GM21529 (cell line): ENCODE results near the gene SLC38A9.

Experiments
- ATAC-seq: cut with Tn5 transposase; IDR thresholded peaks from one replicate; pipeline ENCODE4 v1.9.1; 2021; ENCODE audit not compliant: unreplicated experiment

The SLC38A9 gene

GRCh38 chr5:55584398-55585205 is 127.5 kb downstream of the SLC38A9 start:
- ATAC-seq: no peak

GRCh38 chr5:55583578-55583977 is 128.5 kb downstream of the SLC38A9 start:
- no peak for ATAC-seq

- ATAC-seq: no peak
Observed at GRCh38 chr5:55582256-55582655, 129.9 kb downstream of the SLC38A9 start.

- ATAC-seq: no peak
Observed at GRCh38 chr5:55580042-55580441, 132.1 kb downstream of the SLC38A9 start.

GRCh38 chr5:55578771-55579170 is 133.4 kb downstream of the SLC38A9 start:
- no peak for ATAC-seq

- ATAC-seq: no peak
Observed at GRCh38 chr5:55577353-55578060, 134.6 kb downstream of the SLC38A9 start.

- no peak for ATAC-seq
Observed at GRCh38 chr5:55576661-55577060, 135.5 kb downstream of the SLC38A9 start.
